ENCODE results near the gene PUS10. TPM values are rescaled to one million over a fixed set of nuclear protein-coding genes. Genes with fewer than 3 reads are reported as not detected.
"Not testable (repeated sequence)": the region's sequence is repeated elsewhere in the genome, so short reads cannot be mapped to it uniquely, and the experiment has no call there.

PUS10 gene
- polyA plus RNA-seq, 1 experiment, result 10.2 TPM

- H3K9me3 ChIP-seq (ENCODE audit: control insufficient read depth, insufficient read depth, low read length), result no peaks in the 10 kb centered on the region
- CTCF ChIA-PET, result interaction anchor here (0.7 kb wide), 1 partner anchor 73 kb away, joined by 3 read pairs; no protein-coding TSS in a partner anchor
- no peak overlapping the region for H3K4me3 ChIP-seq (ENCODE audit: low read depth, low read length)
- no peaks in the 10 kb centered on the region for H3K27me3 ChIP-seq (ENCODE audit: control insufficient read depth, insufficient read depth, low read length)
- no peak for TF ChIP-seq CTCF (IDR thresholded peaks at IDR 0.05; ENCODE audit: low read depth, low read length)
- H3K27ac ChIP-seq (ENCODE audit: low read depth, low read length), result no peak overlapping the region
- POLR2A ChIA-PET, result no interaction called here
- DNase-seq (ENCODE audit: low read depth, low spot score), result peak; percentile 13
Measured at GRCh38 chr2:60926741-60927552, 91.1 kb downstream of the PUS10 start.

GRCh38 chr2:60925994-60926740, 91.9 kb downstream of the PUS10 start:
- Histone ChIP-seq H3K9me3 (ENCODE audit: control insufficient read depth, insufficient read depth, low read length) (no peaks in the 10 kb centered on the region), H3K4me3 (ENCODE audit: low read depth, low read length) (no peak overlapping the region), H3K27ac (ENCODE audit: low read depth, low read length) (peak overlapping the region; percentile 59), H3K27me3 (ENCODE audit: control insufficient read depth, insufficient read depth, low read length) (no peaks in the 10 kb centered on the region)
- no peak for TF ChIP-seq CTCF (IDR thresholded peaks at IDR 0.05; ENCODE audit: low read depth, low read length)
- POLR2A ChIA-PET, result no interaction called here
- CTCF ChIA-PET, result interaction anchor here (0.7 kb wide), 1 partner anchor 73 kb away, joined by 3 read pairs; no protein-coding TSS in a partner anchor
- peak; percentile 26 for DNase-seq (ENCODE audit: low read depth, low spot score)

- no peaks in the 10 kb centered on the region for H3K27me3 ChIP-seq (ENCODE audit: control insufficient read depth, insufficient read depth, low read length)
- no peak for TF ChIP-seq CTCF (IDR thresholded peaks at IDR 0.05; ENCODE audit: low read depth, low read length)
- H3K9me3 ChIP-seq (ENCODE audit: control insufficient read depth, insufficient read depth, low read length), result no peaks in the 10 kb centered on the region
- no peak overlapping the region for H3K27ac ChIP-seq (ENCODE audit: low read depth, low read length)
- H3K4me3 ChIP-seq (ENCODE audit: low read depth, low read length), result no peak overlapping the region
- ChIA-PET POLR2A (no interaction called here), CTCF (no interaction called here)
- DNase-seq (ENCODE audit: low read depth, low spot score), result no peak
Measured at GRCh38 chr2:60907329-60907728, 110.7 kb downstream of the PUS10 start.

- Histone ChIP-seq H3K4me3 (ENCODE audit: low read depth, low read length) (no peak overlapping the region), H3K27me3 (ENCODE audit: control insufficient read depth, insufficient read depth, low read length) (no peaks in the 10 kb centered on the region), H3K27ac (ENCODE audit: low read depth, low read length) (no peak overlapping the region), H3K9me3 (ENCODE audit: control insufficient read depth, insufficient read depth, low read length) (no peaks in the 10 kb centered on the region)
- TF ChIP-seq CTCF (IDR thresholded peaks at IDR 0.05; ENCODE audit: low read depth, low read length), result no peak
- POLR2A ChIA-PET, result no interaction called here
- CTCF ChIA-PET, result no interaction called here
- DNase-seq (ENCODE audit: low read depth, low spot score), result no peak
Measured at GRCh38 chr2:60906395-60906794, 111.7 kb downstream of the PUS10 start.

- H3K9me3 ChIP-seq (ENCODE audit: control insufficient read depth, insufficient read depth, low read length); POLR2A ChIA-PET; H3K4me3 ChIP-seq (ENCODE audit: low read depth, low read length); H3K27ac ChIP-seq (ENCODE audit: low read depth, low read length); CTCF ChIA-PET; DNase-seq (ENCODE audit: low read depth, low spot score); H3K27me3 ChIP-seq (ENCODE audit: control insufficient read depth, insufficient read depth, low read length): not testable (repeated sequence)
Measured at GRCh38 chr2:60905867-60906266, 112.2 kb downstream of the PUS10 start.

- H3K27ac ChIP-seq (ENCODE audit: low read depth, low read length); H3K9me3 ChIP-seq (ENCODE audit: control insufficient read depth, insufficient read depth, low read length); CTCF ChIA-PET; POLR2A ChIA-PET; H3K27me3 ChIP-seq (ENCODE audit: control insufficient read depth, insufficient read depth, low read length); H3K4me3 ChIP-seq (ENCODE audit: low read depth, low read length); DNase-seq (ENCODE audit: low read depth, low spot score): not testable (repeated sequence)
Measured at GRCh38 chr2:60901296-60901695, 116.8 kb downstream of the PUS10 start.
